Fibroblast of lung (primary cell): ENCODE results near the gene RBAK.
"Not testable (repeated sequence)": the region's sequence is repeated elsewhere in the genome, so short reads cannot be mapped to it uniquely, and the experiment has no call there.

ENCODE experiments used
- CTCF ChIP-seq, 2 donors: IDR thresholded peaks in 1 of 2; conservative IDR thresholded peaks in 1 of 2; 1 replicate in 1 of 2; 2 replicates in 1 of 2; pipeline ENCODE4 v1.5.1; 2011 to 2012; ENCODE audit warnings: low read length in 2 of 2, control low read depth in 1 of 2, inconsistent platforms in 1 of 2, low read depth in 1 of 2, mild to moderate bottlenecking in 1 of 2
- EZH2 ChIP-seq: IDR thresholded peaks from 2 replicates; pipeline ENCODE4 v1.5.1; 2012; ENCODE audit warnings: low read length, control low read depth, mild to moderate bottlenecking; ENCODE audit errors: missing control alignments

GRCh38 chr7:5051731-5052130, 6.1 kb downstream of the RBAK start:
- TF ChIP-seq CTCF (conservative IDR thresholded peaks at IDR 0.05 in 1 of 2, IDR thresholded peaks at IDR 0.05 in 1 of 2; ENCODE audit: low read depth in 1 of 2, low read length in 2 of 2); EZH2: not testable (repeated sequence)
